DND-41 (cell line): ENCODE results near the gene COL6A3.

Experiments used
- ATAC-seq: fragments of 200-7000 bp; cut with Tn5 transposase; 3 replicates; pipeline ENCODE4 v1.9.1; 2021; ENCODE audit warnings: low read depth; ENCODE audit not compliant: insufficient read depth
- DNase-seq: peaks from one replicate; pipeline ENCODE4 v3.0.0-alpha.2; 2020
- H2AFZ ChIP-seq: 2 replicates; pipeline ENCODE4 v1.6.0; 2012; ENCODE audit warnings: low read depth, low read length
- H3K27ac ChIP-seq: 2 replicates; pipeline ENCODE4 v1.5.1; 2012; ENCODE audit warnings: low read length, inconsistent platforms
- H3K27me3 ChIP-seq: fragments of 200-600 bp; sonication (generic); 2 replicates; pipeline ENCODE4 v1.6.0; 2012; ENCODE audit warnings: low read length, mild to moderate bottlenecking, inconsistent platforms; ENCODE audit not compliant: insufficient read depth, poor library complexity
- H3K36me3 ChIP-seq: 2 replicates; pipeline ENCODE4 v1.5.1; 2012; ENCODE audit warnings: low read length, inconsistent platforms; ENCODE audit not compliant: insufficient read depth
- H3K4me1 ChIP-seq: 2 replicates; pipeline ENCODE4 v1.5.1; 2012; ENCODE audit warnings: mild to moderate bottlenecking, low read length; ENCODE audit not compliant: insufficient read depth
- H3K4me2 ChIP-seq: 2 replicates; pipeline ENCODE4 v1.6.0; 2012; ENCODE audit warnings: mild to moderate bottlenecking, moderate library complexity, low read length, inconsistent platforms; ENCODE audit not compliant: insufficient read depth
- H3K4me3 ChIP-seq, 2 experiments: fragments of 200-600 bp in 1 of 2; shearing (Covaris generic) in 1 of 2; 2 replicates each; pipeline ENCODE4 v1.5.1; 2012 to 2016; ENCODE audit warnings: inconsistent platforms in 2 of 2, low read length in 2 of 2, mild to moderate bottlenecking in 2 of 2, low read depth in 1 of 2, moderate library complexity in 1 of 2
- H3K79me2 ChIP-seq: 2 replicates; pipeline ENCODE4 v1.6.0; 2012; ENCODE audit warnings: low read length, inconsistent platforms; ENCODE audit not compliant: insufficient read depth
- H3K9ac ChIP-seq: 2 replicates; pipeline ENCODE4 v1.6.0; 2012; ENCODE audit warnings: low read depth, mild to moderate bottlenecking, inconsistent platforms, low read length, moderate library complexity
- H3K9me3 ChIP-seq: 2 replicates; pipeline ENCODE4 v1.5.1; 2012; ENCODE audit warnings: low read length, moderate library complexity, mild to moderate bottlenecking, inconsistent platforms; ENCODE audit not compliant: insufficient read depth, severe bottlenecking
- H4K20me1 ChIP-seq: 2 replicates; pipeline ENCODE4 v1.6.0; 2012; ENCODE audit warnings: low read length; ENCODE audit not compliant: insufficient read depth
- EZH2 ChIP-seq: IDR thresholded peaks from 3 replicates; pipeline ENCODE4 v1.6.1; 2012; ENCODE audit warnings: borderline replicate concordance, low read depth, mild to moderate bottlenecking, moderate library complexity, low read length, inconsistent platforms; ENCODE audit not compliant: severe bottlenecking
- TF ChIP-seq, protein P1 (sequence below): IDR thresholded peaks from 2 replicates; pipeline ENCODE4 v1.5.1; 2012; ENCODE audit warnings: borderline replicate concordance, low read length, moderate library complexity, mild to moderate bottlenecking; ENCODE audit not compliant: poor library complexity, severe bottlenecking; ENCODE audit errors: extremely low read depth

Gene COL6A3, protein sequence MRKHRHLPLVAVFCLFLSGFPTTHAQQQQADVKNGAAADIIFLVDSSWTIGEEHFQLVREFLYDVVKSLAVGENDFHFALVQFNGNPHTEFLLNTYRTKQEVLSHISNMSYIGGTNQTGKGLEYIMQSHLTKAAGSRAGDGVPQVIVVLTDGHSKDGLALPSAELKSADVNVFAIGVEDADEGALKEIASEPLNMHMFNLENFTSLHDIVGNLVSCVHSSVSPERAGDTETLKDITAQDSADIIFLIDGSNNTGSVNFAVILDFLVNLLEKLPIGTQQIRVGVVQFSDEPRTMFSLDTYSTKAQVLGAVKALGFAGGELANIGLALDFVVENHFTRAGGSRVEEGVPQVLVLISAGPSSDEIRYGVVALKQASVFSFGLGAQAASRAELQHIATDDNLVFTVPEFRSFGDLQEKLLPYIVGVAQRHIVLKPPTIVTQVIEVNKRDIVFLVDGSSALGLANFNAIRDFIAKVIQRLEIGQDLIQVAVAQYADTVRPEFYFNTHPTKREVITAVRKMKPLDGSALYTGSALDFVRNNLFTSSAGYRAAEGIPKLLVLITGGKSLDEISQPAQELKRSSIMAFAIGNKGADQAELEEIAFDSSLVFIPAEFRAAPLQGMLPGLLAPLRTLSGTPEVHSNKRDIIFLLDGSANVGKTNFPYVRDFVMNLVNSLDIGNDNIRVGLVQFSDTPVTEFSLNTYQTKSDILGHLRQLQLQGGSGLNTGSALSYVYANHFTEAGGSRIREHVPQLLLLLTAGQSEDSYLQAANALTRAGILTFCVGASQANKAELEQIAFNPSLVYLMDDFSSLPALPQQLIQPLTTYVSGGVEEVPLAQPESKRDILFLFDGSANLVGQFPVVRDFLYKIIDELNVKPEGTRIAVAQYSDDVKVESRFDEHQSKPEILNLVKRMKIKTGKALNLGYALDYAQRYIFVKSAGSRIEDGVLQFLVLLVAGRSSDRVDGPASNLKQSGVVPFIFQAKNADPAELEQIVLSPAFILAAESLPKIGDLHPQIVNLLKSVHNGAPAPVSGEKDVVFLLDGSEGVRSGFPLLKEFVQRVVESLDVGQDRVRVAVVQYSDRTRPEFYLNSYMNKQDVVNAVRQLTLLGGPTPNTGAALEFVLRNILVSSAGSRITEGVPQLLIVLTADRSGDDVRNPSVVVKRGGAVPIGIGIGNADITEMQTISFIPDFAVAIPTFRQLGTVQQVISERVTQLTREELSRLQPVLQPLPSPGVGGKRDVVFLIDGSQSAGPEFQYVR (N-terminal part only)

DNA sequence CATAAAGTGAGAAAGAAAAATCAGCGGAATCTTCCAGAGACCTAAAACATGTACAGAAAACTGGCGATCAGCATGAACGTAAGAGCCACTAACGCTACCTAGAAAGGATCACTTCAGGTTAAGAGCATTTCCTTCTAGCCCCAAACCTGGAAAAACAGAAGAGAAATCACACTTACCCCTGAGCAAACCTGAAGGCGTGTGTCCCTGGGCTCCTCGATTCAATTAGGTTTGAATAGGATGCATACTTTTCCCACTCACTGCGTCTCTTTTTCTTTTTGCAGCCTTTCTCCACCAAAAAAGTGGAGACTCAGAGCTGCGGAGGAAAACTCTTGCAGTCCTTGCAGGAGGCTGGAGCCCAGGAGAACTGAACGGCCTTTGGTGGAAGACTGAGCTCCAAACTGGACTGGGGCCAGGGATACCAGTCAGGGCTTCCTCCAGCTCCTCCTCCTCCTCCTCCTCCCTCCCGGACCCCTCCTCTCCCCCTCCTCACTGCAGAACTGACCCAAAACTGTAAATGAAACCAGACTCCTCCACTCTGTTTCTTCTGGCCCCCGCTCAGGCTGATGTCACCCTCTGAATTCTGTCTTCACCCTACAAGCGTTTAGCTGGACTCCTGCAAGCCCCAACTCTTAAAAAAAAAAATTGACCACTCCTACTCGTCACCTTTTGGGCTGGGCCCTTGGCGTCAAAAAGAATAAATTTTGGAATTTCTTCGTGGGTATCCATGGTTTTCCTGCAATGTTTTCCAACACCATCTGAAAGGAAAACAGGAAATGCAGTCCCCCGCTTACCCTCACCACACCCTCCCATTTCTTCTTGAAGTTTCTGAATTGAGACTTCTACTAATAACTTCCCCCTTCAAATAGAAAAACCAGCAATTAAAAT, at the start of gene COL6A3:
COL6A3 (minus strand) TSS at position 388 of the 885 bp plus-strand sequence. CDS start 17,347 bp downstream, outside the sequence.
- H3K36me3 ChIP-seq: no peaks in the 10 kb centered on the region
- H3K4me2 ChIP-seq: no peak within 1 kb of the TSS
- ATAC-seq: no peak
- H3K27me3 ChIP-seq: peaks cover 11% of the 10 kb centered on the region
- TF ChIP-seq, protein P1, sequence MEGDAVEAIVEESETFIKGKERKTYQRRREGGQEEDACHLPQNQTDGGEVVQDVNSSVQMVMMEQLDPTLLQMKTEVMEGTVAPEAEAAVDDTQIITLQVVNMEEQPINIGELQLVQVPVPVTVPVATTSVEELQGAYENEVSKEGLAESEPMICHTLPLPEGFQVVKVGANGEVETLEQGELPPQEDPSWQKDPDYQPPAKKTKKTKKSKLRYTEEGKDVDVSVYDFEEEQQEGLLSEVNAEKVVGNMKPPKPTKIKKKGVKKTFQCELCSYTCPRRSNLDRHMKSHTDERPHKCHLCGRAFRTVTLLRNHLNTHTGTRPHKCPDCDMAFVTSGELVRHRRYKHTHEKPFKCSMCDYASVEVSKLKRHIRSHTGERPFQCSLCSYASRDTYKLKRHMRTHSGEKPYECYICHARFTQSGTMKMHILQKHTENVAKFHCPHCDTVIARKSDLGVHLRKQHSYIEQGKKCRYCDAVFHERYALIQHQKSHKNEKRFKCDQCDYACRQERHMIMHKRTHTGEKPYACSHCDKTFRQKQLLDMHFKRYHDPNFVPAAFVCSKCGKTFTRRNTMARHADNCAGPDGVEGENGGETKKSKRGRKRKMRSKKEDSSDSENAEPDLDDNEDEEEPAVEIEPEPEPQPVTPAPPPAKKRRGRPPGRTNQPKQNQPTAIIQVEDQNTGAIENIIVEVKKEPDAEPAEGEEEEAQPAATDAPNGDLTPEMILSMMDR: no peak
- no peak for TF ChIP-seq EZH2
- no peak within 1 kb of the TSS for H3K4me3 ChIP-seq
- no peak for DNase-seq
- no peaks in the 10 kb centered on the region for H3K9me3 ChIP-seq
- H3K27ac ChIP-seq: no peak within 1 kb of the TSS
- no peaks in the 10 kb centered on the region for H3K4me1 ChIP-seq
- no peaks in the 10 kb centered on the region for H4K20me1 ChIP-seq
- no peak within 1 kb of the TSS for H2AFZ ChIP-seq
- H3K79me2 ChIP-seq: no peaks in the 10 kb centered on the region
- H3K9ac ChIP-seq: no peak within 1 kb of the TSS

DNA sequence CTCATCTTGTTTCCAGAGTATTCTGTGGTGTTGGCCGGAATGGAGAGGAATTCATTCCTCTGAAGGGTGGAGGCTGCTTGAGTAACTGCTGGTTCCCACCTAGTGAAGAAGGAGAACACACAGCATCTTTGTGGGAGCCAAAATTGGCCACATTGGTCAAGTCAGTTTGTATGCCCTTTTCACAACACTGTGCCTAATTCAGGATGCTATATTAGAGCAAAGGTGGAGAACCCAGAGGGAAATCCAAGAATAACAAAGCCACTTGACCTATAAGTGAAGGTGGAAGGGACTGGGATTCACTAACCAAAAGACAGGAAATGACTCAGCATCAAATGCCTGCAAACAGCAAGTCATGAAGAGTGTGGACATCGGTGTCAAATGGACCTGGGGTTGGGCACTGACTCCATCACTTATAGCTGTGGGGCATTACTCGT, 45.8 kb upstream of the COL6A3 start:
- no peak for DNase-seq
- H3K4me2 ChIP-seq: no peak overlapping the region

DNA sequence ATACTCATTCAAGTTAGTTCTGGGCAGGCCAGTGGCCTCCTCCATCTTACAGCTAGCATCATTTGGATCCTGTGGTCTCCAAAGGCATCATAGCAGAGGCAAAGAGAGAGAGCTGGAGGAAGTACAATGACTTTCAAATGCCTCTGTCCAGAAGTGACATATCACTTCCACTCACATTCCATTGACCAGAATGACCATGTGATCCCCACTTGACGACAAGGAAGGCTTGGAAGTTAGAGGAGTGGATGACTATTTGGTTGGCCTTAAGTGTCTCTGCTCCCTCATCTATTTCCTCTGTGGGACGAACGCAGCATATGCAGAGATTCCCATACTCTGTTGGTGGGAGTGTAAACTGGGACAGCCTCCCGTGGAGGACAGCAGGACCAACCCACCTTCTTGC, 45.3 kb upstream of the COL6A3 start:
- ATAC-seq (no peak), DNase-seq (no peak)
- Histone ChIP-seq H3K27ac (no peak overlapping the region), H3K27me3 (no peaks in the 10 kb centered on the region), H3K79me2 (no peaks in the 10 kb centered on the region), H3K4me3 (no peak overlapping the region), H3K9ac (no peak overlapping the region), H3K4me2 (no peak overlapping the region), H2AFZ (no peak overlapping the region), H3K36me3 (no peaks in the 10 kb centered on the region), H4K20me1 (no peaks in the 10 kb centered on the region), H3K9me3 (peaks cover 2% of the 10 kb centered on the region), H3K4me1 (no peaks in the 10 kb centered on the region)
- TF ChIP-seq, protein P1: no peak
- TF ChIP-seq EZH2: no peak

More for the DNA sequence above, 45.8 kb upstream of the COL6A3 start:
- no peak for ATAC-seq
- no peak overlapping the region for H3K27ac ChIP-seq
- H3K27me3 ChIP-seq: no peaks in the 10 kb centered on the region
- TF ChIP-seq EZH2: no peak
- TF ChIP-seq, protein P1: no peak
- no peaks in the 10 kb centered on the region for H3K36me3 ChIP-seq
- H3K79me2 ChIP-seq: no peaks in the 10 kb centered on the region
- no peaks in the 10 kb centered on the region for H4K20me1 ChIP-seq
- no peak overlapping the region for H3K4me3 ChIP-seq
- H3K9me3 ChIP-seq: peaks cover 2% of the 10 kb centered on the region
- H3K4me1 ChIP-seq: no peaks in the 10 kb centered on the region
- no peak overlapping the region for H3K9ac ChIP-seq
- H2AFZ ChIP-seq: no peak overlapping the region
